Measurements from ENCODE around the gene MB.
"Not testable (repeated sequence)": the region's sequence is repeated elsewhere in the genome, so short reads cannot be mapped to it uniquely, and the experiment has no call there.

The MB gene

DNA sequence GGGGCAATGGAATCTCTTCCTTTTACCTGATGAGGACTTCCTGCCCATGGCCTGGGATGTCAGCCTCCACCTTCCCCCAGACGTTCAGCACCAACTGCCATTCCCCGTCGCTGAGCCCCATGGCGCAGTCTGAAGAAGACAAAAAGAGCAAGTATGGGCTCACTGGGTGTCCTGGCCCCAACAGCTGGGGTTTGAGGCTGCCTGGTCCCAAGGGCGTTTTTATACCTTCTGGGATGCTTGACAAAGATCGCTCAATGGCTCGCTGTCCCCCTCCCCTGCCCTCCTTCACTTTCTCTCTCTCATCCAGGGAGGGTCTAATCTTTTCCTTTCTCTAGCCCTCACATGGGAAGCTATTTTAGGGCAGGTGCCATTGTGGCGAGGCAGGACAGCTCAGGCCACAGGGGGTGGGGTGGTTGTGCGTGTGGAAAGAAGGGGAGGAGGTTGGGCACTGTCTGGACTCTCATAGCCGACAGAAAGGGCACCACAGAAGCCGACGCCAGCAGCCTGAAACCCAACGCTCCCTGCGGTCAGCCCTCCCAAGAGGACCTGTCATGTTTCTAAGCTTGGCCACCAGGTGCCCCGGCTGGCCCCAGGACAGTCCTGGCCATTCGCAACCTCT, at the start of gene MB:
MB (minus strand) TSS at position 193 of the 619 bp plus-strand sequence; CDS start at position 121, 72 bp downstream.
- no peak for DNase-seq

- not testable (repeated sequence) for DNase-seq
Observed at GRCh38 chr22:35666699-35667098, 49.6 kb upstream of the MB start.

- DNase-seq, result no peak
Observed at GRCh38 chr22:35664955-35665587, 47.9 kb upstream of the MB start.

DNA sequence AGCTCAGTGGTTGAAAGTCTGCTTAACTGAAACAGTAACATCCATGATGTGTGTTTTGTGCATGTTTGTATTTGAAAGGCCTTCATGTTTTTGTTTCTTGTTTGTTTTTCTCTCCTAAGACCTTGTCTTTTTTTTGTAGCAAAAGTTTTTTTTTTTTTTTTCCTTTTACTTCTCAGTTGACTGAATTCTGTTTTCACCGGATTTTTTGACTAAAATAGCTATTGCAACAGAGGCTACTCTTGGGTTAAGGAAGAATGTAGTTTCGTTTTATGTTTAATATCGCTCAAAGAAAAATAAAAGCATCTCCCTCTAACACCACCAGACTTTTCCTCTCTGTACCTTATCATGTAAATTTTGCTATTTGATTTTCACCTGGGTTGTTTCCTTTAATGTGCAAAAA, 46.2 kb upstream of the MB start:
- no peak for DNase-seq

GRCh38 chr22:35662914-35663313, 45.8 kb upstream of the MB start:
- DNase-seq, result no peak

GRCh38 chr22:35661464-35661863, 44.3 kb upstream of the MB start:
- peak; percentile 23 for DNase-seq

DNA sequence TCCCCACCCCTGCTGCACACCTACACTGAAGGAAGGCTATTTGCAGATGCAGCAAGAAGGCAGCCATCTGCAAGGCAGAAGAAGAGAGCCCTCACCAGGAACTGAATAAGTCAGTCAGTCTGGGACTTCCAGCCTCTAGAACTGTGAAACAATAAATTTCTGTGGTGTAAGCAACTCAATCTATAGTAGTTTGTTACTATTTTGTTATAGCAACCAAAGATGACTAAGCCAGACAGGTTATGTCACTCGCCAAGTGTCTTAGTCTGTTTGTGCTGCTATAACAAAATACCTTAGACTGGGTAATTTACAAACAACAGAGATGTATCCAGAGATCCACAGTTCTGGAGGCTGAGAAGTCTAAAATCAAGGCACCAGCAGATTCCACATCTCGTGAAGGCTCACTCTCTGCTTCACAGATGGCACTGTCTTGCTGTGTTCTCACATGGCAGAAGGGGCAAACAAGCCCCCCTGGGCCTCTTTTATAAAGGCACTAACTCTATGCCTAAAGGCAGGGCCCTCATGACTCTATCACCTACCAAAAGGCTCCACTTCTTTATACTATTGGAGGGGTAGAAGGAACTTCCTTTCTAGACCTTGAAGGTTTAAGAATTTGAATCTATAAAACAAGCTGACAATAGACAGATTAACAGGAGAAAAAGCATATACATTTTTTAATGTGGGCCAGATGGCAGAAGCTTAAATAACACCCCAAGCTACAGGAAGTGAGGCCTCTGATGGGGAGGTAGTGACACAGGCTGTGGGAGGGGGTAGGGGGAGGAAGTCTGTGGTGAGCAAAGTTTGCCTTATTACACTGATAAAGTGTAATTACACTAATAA, 43.4 kb upstream of the MB start:
- DNase-seq, result peak; percentile 60

DNA sequence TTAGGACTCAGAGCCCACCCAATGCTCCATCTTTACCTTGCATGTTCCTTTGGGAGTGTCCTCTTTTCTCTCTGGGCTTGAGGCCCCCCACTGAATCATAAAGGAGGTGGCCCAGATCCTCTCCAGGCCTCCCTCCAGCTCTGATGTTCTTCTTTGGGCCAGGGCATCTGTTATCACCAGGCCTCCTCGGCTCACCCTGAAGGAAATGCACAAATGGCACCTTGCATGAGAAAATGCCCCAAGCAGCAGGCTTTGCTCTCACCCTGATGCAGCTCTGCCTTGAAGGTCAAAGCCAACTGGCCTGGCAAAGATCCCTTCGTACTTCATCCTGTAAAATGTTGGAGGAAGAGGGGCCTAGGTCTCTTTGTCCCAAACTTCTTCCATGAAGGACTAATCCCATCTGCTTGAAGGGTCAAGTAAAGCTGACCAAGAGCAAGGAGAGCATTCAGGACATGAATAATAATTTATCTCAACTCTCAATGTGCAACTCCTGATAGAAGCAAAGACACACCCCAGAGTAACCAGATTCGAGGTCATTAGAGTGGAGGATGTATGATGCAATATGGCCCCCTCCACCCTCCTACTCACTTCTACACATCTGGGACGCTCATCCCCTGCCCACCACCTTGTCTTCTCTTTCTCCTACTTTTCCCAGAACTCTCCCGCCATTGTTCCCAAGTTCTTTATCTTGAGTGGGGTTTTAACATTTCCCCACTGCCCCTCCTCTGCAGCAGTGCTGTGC, 40.6 kb upstream of the MB start:
- DNase-seq, result no peak

DNA sequence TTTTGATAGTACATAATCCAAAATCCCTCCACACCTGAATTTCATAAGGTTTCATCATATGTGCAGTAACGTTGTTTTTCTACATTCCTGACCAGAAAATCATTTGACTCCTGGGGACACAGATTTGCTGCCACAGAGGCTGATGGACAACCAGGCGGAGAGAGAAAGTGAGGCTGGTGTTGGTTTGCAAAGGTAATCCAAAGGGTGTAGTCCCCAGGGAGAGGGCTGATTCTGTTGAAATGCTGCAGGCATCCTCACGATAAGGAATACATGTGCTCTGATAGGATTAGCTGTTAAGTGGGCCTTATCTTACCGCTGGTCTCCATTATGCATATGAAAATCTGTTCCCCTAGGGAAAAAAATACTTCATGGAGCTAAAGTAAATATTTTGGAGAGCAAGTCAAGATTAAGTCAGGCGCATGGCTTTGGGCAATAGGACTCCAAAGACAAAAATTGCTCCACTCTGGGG, 39.2 kb upstream of the MB start:
- DNase-seq, result no peak

- no peak for DNase-seq
Observed at GRCh38 chr22:35653824-35654223, 36.7 kb upstream of the MB start.

- DNase-seq, result no peak
Observed at GRCh38 chr22:35651085-35651484, 34.0 kb upstream of the MB start.

GRCh38 chr22:35649636-35650250, 32.6 kb upstream of the MB start:
- DNase-seq, result no peak

- no peak for DNase-seq
Observed at GRCh38 chr22:35649026-35649553, 32.0 kb upstream of the MB start.

- peak; percentile 75 for DNase-seq
Observed at GRCh38 chr22:35648066-35649025, 31.2 kb upstream of the MB start, which contains the start of gene APOL6. Gene APOL6 (plus strand): TSS chr22:35648446. CDS start chr22:35656426, 7,980 bp downstream.

GRCh38 chr22:35645646-35646045, 28.5 kb upstream of the MB start:
- no peak for DNase-seq

DNA sequence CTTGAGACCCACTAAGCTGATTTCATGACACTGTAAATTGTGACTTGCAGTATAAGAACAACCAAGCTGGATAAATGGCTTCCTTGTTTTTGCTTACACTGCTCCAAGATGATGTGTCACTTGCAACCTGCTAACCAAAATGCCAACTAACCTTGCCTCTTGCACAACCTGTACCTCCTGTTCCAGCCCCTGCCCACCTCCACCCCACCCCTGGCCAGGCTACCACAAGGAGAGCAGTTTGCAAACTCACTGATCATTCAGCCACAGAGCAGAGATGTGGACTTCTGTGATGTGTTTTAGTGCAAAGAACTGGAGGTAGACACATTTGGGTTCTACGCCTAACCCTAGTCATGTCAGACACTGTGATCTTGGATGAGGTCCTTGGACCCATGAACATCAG, 26.9 kb upstream of the MB start:
- no peak for DNase-seq

GRCh38 chr22:35642305-35642741, 25.2 kb upstream of the MB start:
- DNase-seq, result no peak

GRCh38 chr22:35641494-35642120, 24.5 kb upstream of the MB start:
- DNase-seq, result no peak

- DNase-seq, result no peak
Observed at GRCh38 chr22:35638410-35638809, 21.3 kb upstream of the MB start.

DNA sequence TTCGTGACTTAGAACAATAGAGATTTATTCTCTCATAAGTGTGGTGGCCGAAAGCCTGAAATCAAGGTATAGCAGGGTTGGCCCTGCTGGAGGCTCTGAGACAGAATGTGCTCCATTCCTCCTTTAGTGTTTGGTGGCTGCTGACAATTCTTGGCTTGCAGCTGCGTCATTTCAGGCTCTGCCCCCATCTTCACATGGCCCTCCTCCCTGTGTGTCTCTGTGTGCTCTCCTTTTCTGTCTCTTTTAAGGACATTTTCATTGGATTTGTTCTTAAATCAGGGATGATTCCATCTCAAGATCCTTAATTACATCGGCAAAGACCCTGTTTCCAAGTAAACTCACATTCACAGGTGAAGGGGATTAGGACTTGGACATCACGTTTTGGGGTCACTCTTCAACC, 20.9 kb upstream of the MB start:
- DNase-seq, result no peak

DNA sequence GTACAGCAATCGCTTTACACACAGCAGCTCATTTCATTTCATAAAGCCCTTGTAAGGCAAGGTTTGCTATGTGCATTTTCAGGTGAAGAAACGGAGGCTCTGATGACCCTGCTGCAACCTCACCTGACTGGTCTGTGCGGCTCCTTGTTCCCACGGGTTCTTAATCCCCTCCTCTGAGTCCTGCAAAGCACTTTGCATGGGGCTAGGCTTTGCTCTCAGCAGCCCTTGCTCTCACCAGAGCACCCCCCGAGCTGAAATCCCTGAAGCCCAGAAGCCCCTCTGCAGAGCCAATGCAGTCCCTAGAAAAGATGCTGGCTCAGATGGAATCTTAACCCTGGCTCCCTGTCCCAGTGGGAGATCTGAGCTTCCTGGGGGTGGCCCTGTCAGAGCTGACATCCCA, 20.1 kb upstream of the MB start:
- DNase-seq, result no peak
